ENCODE measurements around the gene TRAPPC10.

TRAPPC10 gene

DNA sequence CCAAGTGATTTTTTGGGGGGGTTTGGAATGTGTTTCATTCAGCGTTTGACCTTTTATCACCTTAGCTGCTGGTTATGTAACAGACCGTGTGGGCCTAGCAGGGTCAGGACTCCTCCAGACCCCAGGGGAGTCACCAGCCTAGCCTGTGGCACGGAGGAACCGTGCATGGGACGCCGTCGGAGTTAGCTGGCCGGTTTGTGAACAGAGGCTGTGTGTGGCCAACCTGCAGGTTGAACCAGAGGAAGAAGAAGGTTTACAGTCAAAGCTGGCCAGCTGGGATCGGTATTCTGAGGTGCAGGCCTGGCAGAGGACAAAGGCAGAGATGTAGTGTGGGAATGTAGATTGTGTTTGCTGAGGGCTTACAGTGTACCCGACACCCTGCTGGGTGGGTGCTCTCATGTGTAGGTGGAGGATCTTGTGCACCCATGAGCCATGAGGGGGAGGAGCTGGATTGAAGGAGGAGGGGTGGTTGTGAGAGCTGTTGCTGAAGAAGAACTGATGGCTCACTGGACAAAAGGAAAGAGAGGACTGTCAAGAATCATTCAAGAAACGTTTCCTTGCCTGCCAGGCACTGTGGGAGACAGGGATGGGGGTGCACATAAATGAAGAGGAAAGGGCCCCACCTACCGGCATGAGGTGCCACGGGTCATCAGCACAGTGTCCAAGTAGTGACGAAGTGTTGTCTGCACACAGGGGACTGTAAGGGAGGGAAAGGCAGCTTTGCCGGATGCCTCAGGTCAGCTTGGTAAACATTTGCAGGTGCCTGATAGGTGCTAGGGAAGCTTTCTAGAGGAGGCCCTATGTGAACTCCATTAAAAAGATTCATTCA lies 55.1 kb downstream of the TRAPPC10 start:
- no peak for DNase-seq (ENCODE audit: low spot score)

DNA sequence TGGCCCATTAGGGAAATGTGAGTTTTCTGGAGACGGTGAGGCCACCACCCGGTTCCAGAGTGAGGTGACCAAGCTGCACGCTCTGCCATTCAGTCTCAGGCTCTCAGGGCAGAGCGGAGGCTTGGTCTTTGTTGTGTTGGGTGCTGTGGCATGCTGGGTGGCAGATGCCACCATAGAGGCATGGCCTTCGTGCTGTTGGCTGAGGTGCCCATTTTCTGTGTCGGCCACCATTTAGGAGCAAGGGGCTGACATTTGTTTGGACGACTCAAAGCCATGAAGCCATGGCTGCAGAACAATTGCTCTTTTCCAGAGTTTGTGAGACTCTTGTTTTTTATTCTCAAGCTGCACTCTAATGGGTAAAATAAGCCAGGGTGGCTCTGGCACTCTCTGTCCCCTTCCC lies 58.3 kb downstream of the TRAPPC10 start:
- no peak for DNase-seq (ENCODE audit: low spot score)

GRCh38 chr21:44071359-44072104 lies 59.4 kb downstream of the TRAPPC10 start:
- DNase-seq (ENCODE audit: low spot score), result no peak

DNA sequence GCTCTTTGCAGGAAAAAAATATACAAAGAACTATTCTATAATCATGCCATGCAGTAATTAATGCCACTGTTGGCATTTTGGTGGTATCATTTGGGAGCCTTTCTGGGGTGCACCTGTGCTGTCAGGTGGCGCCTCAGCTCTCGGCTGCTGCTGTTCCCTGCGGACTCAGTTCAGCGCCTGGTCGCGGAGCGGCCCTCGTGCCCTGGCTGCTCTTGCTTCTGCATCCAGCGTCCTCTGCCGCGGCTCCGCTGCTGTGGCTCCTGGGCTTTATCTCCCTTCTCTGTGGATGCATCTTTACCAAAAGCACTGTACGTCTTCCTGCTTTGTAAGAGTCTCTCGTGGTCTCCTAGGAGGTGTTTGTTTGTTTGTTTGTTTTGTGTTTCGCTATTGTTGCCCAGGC lies 60.0 kb downstream of the TRAPPC10 start:
- DNase-seq (ENCODE audit: low spot score), result no peak

DNA sequence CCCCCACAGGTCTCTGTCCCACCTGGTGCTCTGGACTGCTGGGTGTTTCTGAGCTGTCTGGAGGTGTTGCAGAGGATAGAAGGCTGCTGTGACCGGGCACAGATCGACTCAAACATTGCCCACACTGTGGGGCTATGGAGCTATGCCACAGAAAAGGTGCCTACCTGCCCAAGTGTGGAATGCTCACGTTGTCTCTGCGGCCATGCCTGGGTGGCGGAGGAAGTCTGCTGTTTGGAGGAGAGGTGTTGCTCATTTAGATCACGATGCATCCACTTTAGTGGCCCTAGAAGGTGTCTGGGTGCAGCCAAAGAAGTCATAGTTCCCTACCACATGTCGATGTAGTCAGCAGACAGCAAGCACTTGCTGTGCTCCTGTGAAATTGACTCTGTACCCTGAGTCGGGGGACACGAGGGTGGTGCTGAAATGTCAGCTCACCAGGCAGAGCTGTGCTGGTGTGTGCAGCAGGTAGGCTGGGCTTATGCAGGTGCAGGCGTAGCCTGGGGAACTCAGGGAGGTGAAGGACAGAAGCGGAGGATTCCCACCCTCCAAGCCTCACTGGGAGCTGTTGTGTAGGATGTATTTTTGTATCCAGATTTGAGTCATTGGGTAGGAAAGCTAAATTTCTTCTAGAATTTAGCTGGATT lies 62.3 kb downstream of the TRAPPC10 start:
- DNase-seq (ENCODE audit: low spot score), result no peak

DNA sequence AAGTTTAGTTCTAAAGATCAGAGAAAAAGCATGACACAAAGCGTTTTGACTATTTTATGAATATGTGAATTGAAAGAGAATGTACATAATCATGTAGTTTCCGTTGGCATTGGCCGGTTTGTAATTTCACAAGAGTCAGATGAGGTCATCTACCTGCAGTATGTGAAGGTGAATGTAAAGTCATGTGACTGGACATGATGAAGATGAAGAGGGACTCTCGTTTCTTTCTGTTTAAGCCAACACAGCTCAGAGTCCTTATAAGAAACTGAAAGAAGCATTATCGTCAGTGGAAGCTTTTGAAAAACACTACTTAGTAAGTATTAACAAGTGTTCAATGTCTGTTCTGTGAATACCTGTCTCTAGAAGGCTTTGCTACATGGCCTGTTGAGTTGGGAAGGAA lies 64.2 kb downstream of the TRAPPC10 start:
- DNase-seq (ENCODE audit: low spot score), result no peak

DNA sequence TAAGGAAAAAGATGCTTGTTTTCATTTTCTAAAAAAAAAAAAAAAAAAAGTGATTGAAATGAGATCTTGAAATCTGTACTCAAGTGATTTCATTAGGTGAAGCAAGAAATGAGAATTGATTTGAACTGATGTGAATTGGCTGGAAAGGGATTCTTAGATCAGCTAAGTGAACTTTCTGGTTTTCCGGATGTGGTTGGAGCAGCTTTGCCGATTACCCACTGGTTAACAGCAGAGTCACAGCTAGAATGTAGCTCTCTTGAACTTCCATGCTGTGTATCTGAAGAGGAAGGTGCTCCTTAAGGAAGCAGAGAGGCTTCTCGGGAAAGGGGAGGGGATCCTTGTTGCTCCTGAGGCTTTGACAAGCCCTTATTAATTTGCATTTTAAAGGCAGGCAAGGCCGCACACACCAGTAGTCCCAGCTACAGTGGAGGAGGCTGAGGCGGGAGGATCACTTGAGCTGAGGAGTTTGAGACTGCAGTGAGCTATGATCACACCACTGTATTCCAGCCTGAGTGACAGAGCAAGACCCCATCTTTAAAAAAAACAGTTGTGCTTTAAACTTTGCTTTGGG lies 66.4 kb downstream of the TRAPPC10 start:
- DNase-seq (ENCODE audit: low spot score), result no peak

GRCh38 chr21:44079446-44079845 lies 67.3 kb downstream of the TRAPPC10 start:
- no peak for DNase-seq (ENCODE audit: low spot score)

DNA sequence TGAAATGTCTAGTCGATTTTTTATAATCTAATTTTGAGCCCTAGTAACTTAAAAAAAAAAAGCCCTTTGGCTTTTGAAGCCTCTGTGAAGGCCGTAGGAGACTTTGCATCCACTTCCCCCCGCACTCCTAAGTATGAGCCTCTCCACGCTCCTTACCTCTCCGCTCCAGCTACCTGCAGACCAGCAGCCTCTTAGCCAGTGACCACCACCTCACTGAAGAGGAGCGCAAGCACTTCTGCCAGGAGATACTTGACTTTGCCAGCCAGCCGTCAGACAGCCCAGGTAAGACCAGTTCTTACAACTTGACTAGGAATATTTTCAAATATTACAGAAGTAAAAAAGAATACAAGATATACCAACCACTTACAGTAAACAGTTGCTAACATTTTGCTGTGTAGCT lies 67.7 kb downstream of the TRAPPC10 start:
- DNase-seq (ENCODE audit: low spot score), result no peak

GRCh38 chr21:44082648-44083440 lies 70.7 kb downstream of the TRAPPC10 start:
- DNase-seq (ENCODE audit: low spot score), result no peak

- no peak for DNase-seq (ENCODE audit: low spot score)
These were observed 71.7 kb downstream of the TRAPPC10 start for GRCh38 chr21:44083631-44084291.

DNA sequence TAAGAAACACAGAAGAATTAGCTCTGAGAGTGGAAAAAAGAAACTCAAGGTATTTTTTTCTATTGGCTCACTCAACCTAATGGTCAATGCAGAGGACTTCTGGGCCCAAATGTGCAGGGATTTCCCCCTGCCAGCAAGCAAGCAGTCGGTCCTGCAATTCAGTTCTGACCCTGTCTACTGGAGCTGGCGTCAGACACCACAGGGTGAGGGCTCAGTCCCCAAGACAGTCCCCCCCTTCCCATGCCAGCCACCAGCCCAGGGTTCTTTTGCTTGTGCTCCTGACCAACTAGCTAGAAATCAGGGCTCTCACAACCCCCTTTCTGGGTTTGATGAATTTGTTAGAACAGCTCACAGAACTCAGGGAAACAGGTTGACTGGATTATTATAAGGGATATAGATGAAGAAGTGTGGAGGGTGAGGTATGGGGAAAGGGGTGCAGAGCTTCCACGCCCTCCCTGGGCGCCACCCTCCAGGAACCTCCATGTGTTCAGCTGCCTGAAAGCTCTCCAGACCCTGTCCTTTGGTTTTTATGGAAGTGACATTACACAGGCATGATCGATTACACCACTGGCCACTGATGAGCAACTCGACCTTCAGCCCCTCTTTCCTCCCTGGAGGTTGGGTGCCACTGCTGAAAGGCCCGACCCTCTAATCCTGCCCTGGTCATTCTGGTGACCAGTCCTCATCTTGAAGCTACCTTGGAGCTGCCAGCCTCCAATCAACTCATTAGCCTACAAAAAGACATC lies 72.6 kb downstream of the TRAPPC10 start:
- DNase-seq (ENCODE audit: low spot score), result no peak

DNA sequence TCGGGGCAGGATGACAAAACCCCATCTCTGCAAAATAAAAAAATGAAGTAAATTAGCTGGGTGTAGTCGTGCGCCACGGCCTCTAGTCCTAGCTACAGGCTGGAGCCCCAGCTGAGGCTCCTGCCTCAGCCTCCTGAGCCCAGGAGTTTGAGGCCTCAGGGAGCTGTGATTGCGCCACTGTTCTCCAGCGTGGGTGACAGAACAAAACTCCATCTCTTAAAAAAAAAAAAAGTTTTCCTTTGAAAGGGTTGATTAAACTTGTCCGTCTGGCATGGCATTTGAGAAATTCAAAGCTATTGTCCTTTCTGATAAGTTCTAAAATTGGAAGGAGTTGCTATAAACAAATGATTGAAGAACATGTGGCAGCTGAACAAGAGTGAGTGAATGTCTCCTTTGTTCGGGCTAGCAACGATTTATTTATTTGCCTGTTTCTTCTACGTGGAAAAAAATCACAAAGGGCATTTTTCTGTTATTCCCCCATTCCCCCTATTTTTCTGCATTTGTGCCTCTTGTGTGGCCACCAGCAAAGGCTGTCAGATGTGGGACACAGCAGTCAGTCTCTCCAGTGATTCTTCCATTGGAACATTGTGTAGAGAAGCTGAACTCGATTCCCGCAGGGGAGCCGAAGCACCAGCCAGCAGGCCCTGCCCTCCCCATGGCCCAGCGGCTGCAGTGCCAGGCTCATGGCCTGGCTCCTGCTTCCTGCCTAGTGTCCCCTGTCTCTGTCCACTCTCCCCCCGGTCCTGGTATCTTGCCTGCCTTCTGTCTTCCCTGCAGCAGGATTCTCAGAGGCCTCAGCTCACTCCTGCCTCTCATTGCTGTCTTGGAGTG lies 73.6 kb downstream of the TRAPPC10 start:
- DNase-seq (ENCODE audit: low spot score), result no peak

DNA sequence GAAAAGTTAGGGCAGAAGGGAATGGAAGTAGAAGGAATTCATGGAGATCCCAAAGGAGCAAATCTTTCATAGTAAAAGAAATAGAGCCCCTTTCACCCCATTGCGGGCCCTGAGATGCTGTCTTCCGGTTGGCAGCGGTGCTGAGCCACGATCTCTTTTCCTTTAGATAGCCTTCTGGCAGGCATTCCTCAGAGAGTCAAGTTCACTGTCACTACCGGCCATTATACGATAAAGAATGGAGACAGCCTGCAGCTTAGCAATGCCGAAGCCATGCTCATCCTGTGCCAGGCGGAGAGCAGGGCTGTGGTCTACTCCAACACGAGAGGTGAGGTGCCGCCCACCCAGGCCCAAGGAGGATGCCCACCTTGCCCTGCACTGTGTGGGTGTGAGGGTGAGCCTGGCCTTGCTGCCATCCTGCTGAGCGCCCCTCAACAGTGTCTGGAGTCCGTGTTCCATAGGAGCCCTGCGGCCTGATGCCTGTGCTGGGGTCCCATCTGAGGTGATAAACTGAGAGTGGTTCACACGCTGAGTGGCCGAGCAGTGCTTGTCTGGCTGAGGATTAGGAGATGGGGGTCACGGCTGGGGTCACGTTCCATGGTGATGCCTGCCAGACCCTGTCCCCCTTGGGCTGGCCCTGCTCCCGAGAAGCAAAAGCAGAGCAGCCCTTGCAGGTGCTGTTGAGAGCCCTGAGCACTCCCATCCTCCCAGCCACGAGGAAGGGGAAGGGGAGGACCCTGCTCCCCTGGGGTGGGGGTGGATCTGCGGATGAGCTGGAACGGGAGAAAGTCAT lies 74.7 kb downstream of the TRAPPC10 start:
- DNase-seq (ENCODE audit: low spot score), result no peak

- no peak for DNase-seq (ENCODE audit: low spot score)
These were observed 75.6 kb downstream of the TRAPPC10 start for GRCh38 chr21:44087426-44088400.

- no peak for DNase-seq (ENCODE audit: low spot score)
These were observed 76.3 kb downstream of the TRAPPC10 start for GRCh38 chr21:44088401-44088780.
